ENCODE data around the gene GIPC3. TPM values are rescaled to one million over a fixed set of nuclear protein-coding genes. Genes with fewer than 3 reads are reported as not detected.
A peak's percentile ranks its signal among the peaks of the same experiment; 100 is the strongest.

Gene GIPC3
- total RNA-seq, 1 donor from 2014 or later: 0.31 TPM

DNA sequence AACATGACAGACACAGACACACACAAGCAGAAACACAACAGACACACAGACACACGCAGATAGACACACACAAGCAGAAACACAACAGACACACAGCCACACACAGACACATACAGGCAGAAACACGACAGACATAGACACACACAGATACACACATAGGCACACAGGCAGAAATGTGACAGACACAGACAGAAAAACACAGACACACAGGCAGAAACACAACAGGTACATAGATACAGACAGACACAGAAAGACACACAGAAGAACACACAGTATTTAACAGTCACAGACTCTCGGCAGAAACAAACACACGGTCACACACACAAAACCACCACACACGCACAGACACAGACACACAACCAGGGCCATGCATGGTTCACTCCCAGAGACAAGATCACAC, 20.5 kb downstream of the GIPC3 start:
- H3K27me3 Mint-ChIP-seq (ENCODE audit: insufficient read depth): peaks cover 2% of the 10 kb centered on the region
- H3K36me3 Mint-ChIP-seq (ENCODE audit: low read depth): peaks cover 2% of the 10 kb centered on the region
- H3K9me3 Mint-ChIP-seq: no peaks in the 10 kb centered on the region
- intact Hi-C loops (cut with micrococcal nuclease): no loop called here
- no peak overlapping the region for H3K4me3 Mint-ChIP-seq
- H3K4me1 Mint-ChIP-seq (ENCODE audit: low read depth): peaks cover 5% of the 10 kb centered on the region
- no peak overlapping the region for H3K27ac Mint-ChIP-seq
- no peak for DNase-seq (ENCODE audit: low spot score)

DNA sequence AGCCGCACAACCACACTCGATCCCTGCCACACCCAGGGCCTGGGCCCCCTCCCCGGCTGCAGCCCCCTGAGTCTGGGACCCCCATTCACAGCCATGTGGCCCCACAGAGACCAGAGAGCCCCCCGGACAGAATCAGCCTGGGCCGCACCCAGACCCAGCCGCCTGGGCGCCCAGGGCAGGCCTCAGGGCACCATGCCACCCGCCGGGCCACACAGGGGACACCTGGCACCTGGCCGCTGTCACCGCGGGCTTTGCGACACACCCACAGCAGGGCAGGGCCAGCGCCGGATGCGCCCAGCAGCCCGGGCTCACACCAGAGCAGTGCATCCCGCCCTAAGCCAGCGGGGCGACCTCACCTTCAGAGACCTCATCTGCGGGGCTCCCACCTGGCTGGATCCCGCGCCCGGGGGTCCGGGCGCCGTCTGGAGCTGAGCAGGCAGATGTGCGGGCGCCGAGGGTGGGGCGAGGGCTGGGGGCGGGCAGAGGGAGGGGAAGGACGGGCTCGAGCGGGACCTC, 21.0 kb downstream of the GIPC3 start:
- intact Hi-C loops (cut with micrococcal nuclease): no loop called here
- Mint-ChIP-seq H3K27me3 (ENCODE audit: insufficient read depth) (peaks cover 2% of the 10 kb centered on the region), H3K4me3 (no peak overlapping the region), H3K9me3 (no peaks in the 10 kb centered on the region), H3K4me1 (ENCODE audit: low read depth) (peaks cover 5% of the 10 kb centered on the region), H3K36me3 (ENCODE audit: low read depth) (peaks cover 2% of the 10 kb centered on the region), H3K27ac (no peak overlapping the region)
- no peak for DNase-seq (ENCODE audit: low spot score)

DNA sequence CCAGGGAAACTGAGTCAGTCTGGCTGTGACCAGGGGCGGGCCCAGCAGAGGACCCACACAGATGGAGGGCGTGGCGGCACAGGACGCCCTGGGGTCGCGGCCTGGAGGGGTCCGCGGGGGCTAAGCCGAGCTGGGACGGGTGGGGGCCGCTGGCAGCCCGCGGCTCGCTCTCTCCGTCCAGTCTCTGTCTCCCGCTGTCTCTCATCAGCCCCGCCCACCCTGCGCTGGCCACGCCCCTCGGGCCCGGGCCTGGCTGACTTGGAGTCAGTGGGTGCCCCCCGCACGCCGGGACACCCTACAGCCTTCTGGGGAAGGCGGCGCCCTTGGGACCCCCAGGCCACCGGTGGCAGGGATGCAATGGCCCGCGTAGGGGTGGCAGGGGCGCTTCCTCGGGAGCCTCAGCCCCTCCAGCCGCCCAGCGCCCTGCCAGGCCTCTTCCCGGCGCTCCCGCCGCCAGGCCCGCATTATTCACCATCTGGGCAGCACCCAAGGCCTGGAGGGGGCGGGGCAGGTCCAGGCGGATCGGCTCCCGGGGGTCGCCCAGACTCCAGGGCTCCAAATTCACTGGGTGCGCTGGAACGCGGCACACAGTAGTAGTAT, 21.5 kb downstream of the GIPC3 start, which contains the start of gene TBXA2R:
TSS of gene TBXA2R (minus strand) at position 186 of the 600 bp plus-strand sequence. CDS start 6,241 bp downstream, outside the sequence.
- peak; percentile 26 for DNase-seq (ENCODE audit: low spot score)
- H3K4me3 Mint-ChIP-seq: no peak within 1 kb of the TSS
- no peak within 1 kb of the TSS for H3K27ac Mint-ChIP-seq
- H3K4me1 Mint-ChIP-seq (ENCODE audit: low read depth): peaks cover 5% of the 10 kb centered on the region
- peaks cover 2% of the 10 kb centered on the region for H3K36me3 Mint-ChIP-seq (ENCODE audit: low read depth)
- H3K27me3 Mint-ChIP-seq (ENCODE audit: insufficient read depth): peaks cover 2% of the 10 kb centered on the region
- intact Hi-C loops (cut with micrococcal nuclease): no loop called here
- no peaks in the 10 kb centered on the region for H3K9me3 Mint-ChIP-seq

DNA sequence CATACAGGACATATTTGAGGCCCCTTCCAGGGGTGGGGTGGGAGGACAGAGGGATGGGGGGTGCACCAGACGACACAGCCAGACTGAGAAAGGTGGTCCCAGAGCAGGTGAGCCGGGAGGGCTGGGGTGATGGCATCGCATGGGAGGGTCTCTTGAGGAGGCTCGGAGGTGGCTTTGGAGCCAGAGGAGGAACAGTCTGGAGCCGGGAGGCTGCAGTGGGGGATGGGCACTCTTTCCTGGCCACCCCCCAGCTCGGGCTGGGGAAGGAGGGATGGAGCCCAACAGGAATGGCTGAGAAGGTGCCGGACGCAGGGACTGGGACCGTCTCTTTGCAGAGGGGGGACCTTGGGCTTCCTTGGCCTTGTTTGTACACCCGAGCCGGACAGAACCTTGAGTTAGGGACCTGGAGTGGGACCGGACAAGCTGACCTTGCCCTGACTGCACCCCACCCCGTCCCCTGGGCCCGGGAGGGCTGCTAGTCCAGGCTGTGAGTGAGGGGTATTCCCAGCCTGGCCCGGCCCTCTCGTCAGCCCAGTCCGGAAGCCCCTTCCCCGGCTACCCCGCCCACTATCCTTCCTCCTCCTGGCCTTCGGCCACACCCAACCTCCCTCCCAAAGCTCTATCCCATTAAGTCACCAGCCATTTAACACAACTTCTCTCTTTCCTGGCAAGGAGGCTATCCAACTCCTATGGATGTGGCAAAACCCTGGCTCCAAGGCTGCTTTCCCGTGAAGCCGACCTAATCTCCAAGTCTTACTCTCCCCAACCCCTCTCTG, 22.2 kb downstream of the GIPC3 start:
- no peak overlapping the region for H3K27ac Mint-ChIP-seq
- peak overlapping the region; percentile 34 for H3K4me3 Mint-ChIP-seq
- intact Hi-C loops (cut with micrococcal nuclease): no loop called here
- DNase-seq (ENCODE audit: low spot score): no peak
- peaks cover 2% of the 10 kb centered on the region for H3K27me3 Mint-ChIP-seq (ENCODE audit: insufficient read depth)
- no peaks in the 10 kb centered on the region for H3K9me3 Mint-ChIP-seq
- H3K36me3 Mint-ChIP-seq (ENCODE audit: low read depth): peaks cover 5% of the 10 kb centered on the region
- H3K4me1 Mint-ChIP-seq (ENCODE audit: low read depth): peaks cover 5% of the 10 kb centered on the region

DNA sequence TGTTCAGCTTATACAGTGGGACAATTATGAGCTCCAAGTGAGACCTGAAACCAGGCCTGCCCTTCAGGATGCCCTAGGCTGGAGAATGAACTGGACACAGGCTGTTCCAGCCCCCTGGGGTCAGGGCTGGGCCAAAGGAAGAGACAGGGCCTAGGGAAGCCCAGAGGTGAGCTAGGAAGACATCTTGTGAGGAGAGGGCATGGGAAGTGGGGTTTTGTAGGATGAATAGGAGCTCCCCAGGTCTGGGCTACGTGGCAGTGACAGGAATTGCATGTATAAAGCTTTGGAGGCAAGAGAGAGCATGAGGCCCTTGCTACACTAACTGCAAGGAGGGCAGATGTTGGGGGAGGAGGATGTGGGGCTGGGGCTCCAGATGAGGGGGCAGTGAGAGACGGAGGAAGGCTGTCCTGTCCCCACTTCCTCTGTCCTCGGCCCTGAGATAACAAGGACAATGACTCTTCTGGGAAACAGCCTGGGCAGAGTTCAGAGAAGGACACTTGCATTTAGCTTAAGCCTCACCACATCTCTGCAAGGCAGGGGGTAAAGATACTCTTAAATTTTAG, 22.9 kb downstream of the GIPC3 start:
- no peak overlapping the region for H3K27ac Mint-ChIP-seq
- H3K9me3 Mint-ChIP-seq: no peaks in the 10 kb centered on the region
- H3K27me3 Mint-ChIP-seq (ENCODE audit: insufficient read depth): peaks cover 2% of the 10 kb centered on the region
- H3K4me3 Mint-ChIP-seq: peak overlapping the region; percentile 34
- peaks cover 5% of the 10 kb centered on the region for H3K4me1 Mint-ChIP-seq (ENCODE audit: low read depth)
- intact Hi-C loops (cut with micrococcal nuclease): no loop called here
- H3K36me3 Mint-ChIP-seq (ENCODE audit: low read depth): peaks cover 5% of the 10 kb centered on the region
- DNase-seq (ENCODE audit: low spot score): no peak

DNA sequence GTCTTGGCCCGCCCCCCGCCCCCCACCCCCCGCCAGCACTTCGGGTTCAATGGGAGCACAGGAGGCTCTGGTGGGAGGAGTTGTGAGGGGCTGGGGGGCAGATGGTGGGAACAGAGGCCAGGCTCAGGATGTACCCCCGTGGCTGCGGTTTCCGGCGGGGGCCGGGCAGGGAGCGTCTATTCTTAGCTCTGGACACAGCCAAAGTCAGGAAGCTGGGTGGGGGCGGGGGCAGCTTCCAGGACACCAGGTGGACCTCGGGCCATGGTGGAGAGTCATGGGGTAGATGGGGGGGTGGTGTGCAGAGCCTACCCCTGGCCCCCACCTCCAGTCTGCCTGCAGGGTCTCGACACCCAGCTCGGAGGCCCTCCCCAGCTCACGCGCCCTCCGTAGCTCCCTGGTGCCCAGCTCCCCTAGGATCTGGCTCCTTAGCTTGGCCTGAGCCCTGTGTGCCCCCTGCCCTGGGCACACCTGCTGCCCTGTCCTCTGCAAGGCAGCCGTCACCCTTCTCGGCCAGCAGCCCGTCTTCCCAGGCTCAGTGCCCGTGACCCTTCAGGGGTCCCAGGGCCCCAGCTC, 23.6 kb downstream of the GIPC3 start:
- Mint-ChIP-seq H3K4me3 (no peak overlapping the region), H3K9me3 (no peaks in the 10 kb centered on the region), H3K4me1 (ENCODE audit: low read depth) (peaks cover 5% of the 10 kb centered on the region), H3K27me3 (ENCODE audit: insufficient read depth) (peaks cover 2% of the 10 kb centered on the region), H3K36me3 (ENCODE audit: low read depth) (peaks cover 5% of the 10 kb centered on the region), H3K27ac (no peak overlapping the region)
- DNase-seq (ENCODE audit: low spot score): no peak
- intact Hi-C loops (cut with micrococcal nuclease): no loop called here

DNA sequence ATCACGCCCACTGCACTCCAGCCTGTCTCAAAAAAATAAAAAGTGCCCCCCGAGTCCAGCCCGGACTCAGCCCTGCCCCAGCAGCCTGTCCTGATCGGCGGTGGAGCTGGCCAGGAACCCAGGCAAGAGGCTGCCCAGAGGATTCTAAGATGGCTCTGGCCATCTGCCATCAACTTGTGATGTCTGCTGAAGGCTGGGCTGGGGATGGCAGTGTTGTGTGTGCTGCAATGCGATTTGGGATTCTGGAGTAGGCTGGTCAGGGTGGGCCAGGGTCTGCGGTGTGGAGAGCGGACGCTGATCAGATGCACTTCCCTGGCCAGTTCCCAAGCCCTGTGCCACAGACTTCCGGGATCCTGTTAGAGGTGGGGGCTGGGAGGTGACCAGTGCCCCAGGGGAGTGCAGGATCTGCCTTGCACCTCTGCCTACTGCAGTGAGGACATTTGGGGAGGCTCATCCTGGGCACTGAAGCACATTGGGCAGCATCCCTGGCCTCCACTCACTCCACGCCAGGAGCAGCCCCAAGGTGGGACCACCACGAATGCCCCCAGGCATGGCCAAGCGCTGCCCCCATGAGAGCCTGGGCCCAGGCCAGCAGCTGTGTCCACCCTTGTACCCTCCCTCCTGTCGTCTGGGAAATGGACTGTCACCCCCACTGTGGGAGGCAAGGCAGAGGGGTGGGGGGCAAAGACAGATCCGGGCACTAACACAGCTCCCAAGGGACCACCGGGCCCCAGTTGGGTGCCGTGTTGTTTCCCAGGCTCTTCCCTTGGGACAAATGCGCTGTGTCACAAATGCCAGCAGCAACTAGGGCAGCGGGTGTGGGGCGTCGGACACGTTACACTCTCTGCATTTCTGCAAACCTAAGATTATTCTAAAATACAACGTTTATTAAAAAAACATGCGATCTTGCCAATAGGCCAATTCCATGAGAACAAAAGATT, 24.8 kb downstream of the GIPC3 start:
- H3K9me3 Mint-ChIP-seq: no peaks in the 10 kb centered on the region
- intact Hi-C loops (cut with micrococcal nuclease): no loop called here
- no peak overlapping the region for H3K27ac Mint-ChIP-seq
- H3K36me3 Mint-ChIP-seq (ENCODE audit: low read depth): peaks cover 5% of the 10 kb centered on the region
- H3K4me1 Mint-ChIP-seq (ENCODE audit: low read depth): peaks cover 5% of the 10 kb centered on the region
- peaks cover 2% of the 10 kb centered on the region for H3K27me3 Mint-ChIP-seq (ENCODE audit: insufficient read depth)
- no peak for DNase-seq (ENCODE audit: low spot score)
- H3K4me3 Mint-ChIP-seq: no peak overlapping the region

DNA sequence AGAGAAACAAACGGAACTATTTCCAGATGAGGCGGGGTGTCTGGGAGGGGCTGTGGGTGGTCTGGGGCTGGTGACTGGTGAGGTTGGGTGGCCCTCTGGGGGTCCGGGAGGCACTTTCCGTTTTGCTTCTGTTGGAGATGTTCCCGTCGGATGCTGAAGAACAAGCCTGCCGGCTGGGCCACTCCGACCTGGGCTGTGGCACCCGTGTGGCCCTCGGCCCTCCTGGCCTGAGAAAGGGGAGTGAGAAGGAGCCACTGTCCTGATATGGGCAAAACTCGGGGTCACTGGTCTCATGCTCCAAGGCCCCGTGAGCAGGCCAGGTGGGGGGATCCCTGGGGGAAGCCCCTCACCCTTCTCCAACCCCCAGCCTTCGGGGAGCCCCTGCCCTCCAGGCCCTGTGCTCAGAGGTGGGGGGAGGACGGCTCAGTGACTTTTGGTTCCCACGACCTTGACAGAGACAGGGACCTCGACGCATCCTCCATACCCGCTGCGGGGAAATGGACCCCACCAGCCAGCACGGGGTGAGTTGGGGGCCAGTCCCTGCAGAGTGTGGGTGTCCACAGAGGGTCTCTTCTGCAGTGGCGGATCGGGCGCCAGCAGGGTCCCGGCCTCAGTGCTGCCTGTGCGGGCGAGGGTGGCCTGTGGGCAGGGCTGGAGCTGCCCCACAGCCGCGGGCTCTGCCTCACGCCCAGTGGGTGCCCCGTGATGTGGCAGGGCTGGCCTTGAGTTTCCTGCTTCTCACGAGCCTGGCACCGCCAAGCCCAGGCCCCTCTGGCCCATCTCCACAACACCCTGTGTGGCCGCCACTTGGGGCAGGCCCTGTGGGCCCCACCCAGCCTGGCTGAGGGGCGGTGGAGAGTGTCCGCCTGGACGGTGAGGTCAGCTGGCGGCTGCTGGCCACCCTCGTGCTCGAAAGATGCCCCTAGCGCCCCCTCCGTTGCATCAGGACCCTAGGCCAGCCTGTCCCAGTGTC, 25.8 kb downstream of the GIPC3 start:
- DNase-seq (ENCODE audit: low spot score): no peak
- Mint-ChIP-seq H3K36me3 (ENCODE audit: low read depth) (peaks cover 5% of the 10 kb centered on the region), H3K4me1 (ENCODE audit: low read depth) (peaks cover 5% of the 10 kb centered on the region), H3K27ac (no peak overlapping the region), H3K27me3 (ENCODE audit: insufficient read depth) (peaks cover 2% of the 10 kb centered on the region), H3K4me3 (no peak overlapping the region), H3K9me3 (no peaks in the 10 kb centered on the region)
- intact Hi-C loops (cut with micrococcal nuclease): no loop called here

DNA sequence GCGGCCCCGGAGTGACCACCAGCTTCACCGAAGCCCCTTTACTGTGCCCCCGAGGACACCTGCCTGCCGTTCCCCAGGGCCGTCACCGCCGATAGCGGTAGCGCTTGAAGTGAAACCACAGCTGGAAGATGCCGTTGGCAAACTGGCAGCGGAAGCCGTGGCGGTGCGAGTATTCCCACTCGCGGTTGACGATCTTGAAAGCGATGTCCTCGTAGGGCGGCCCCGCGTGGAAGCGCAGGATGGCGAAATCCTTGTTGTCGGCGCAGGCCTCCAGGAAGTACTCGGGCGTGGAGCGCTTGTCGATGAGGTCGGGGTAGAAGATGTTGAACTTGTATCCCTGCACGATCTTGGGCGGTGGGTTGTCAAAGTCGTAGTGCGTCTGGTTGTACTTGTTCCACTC, 26.6 kb downstream of the GIPC3 start:
- Mint-ChIP-seq H3K36me3 (ENCODE audit: low read depth) (peaks cover 5% of the 10 kb centered on the region), H3K27ac (no peak overlapping the region), H3K4me1 (ENCODE audit: low read depth) (peaks cover 5% of the 10 kb centered on the region), H3K4me3 (no peak overlapping the region), H3K27me3 (ENCODE audit: insufficient read depth) (peaks cover 2% of the 10 kb centered on the region), H3K9me3 (no peaks in the 10 kb centered on the region)
- intact Hi-C loops (cut with micrococcal nuclease): no loop called here
- no peak for DNase-seq (ENCODE audit: low spot score)

DNA sequence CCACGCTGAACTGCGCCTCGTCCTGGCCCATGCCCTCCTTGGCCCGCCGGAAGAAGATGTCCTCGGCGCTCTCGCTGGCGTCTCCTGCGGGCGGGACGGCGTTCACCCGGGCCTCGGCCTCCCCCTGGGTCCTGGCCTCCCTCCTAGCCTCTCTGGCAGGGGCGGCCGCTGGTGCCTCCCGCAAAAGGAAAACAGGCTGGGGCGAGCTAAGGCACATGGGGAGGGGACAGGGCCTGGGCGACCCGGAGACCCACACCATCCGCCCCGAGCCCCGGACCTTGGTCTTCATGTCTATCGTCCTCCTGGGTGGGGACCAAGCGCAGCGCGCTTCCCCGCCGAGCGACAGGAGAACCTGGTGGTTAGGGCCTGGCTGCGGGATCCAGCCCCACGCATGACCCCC, 27.1 kb downstream of the GIPC3 start:
- intact Hi-C loops (cut with micrococcal nuclease): no loop called here
- peaks cover 7% of the 10 kb centered on the region for H3K4me1 Mint-ChIP-seq (ENCODE audit: low read depth)

DNA sequence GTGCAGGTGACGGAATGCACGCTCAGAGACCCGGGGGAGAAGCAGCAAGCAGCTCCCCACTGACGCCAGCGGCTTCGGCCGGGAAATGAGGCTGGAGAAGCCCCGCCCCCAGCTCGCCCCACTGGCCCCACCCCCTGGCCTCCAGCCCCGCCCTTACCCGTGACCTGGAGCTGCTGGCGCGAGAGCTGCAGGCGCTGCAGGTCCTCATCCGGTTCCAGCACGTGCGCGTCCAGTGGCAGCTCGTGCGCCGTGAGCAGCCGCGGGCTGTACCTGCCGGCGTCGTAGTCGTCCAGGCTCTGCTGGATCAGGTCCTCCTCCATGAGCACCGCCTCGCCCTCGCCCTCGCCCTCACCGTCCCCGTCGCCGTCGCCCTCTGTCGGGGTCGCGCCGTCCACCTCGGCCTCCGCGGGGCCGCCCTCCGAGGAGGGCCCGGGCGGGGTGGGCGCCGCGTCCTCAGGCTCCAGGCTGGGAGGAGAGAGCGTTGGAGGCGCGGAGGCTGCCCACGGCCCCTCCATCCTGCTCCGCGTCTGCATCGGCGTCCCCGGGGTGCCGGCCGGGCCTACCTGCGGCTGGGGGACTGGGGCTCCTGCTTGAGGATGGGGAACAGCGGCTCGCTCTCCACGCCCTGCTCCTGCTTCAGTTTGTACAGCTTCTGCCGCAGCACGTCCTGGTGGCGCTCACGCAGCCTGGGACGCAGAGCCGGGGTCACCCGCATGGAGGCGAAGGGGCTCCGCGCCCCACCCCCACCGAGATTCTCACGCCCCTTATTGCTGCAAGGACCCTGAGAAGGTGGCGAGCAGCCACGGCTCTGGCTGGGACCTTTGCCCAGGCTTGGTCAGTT, 27.8 kb downstream of the GIPC3 start:
- Mint-ChIP-seq H3K4me1 (ENCODE audit: low read depth) (peaks cover 9% of the 10 kb centered on the region), H3K4me3 (no peak overlapping the region), H3K36me3 (ENCODE audit: low read depth) (peaks cover 3% of the 10 kb centered on the region), H3K27me3 (ENCODE audit: insufficient read depth) (no peaks in the 10 kb centered on the region), H3K27ac (no peak overlapping the region), H3K9me3 (no peaks in the 10 kb centered on the region)
- DNase-seq (ENCODE audit: low spot score): no peak
- intact Hi-C loops (cut with micrococcal nuclease): no loop called here

More for the DNA sequence above, 27.1 kb downstream of the GIPC3 start:
- no peaks in the 10 kb centered on the region for H3K27me3 Mint-ChIP-seq (ENCODE audit: insufficient read depth)
- H3K9me3 Mint-ChIP-seq: no peaks in the 10 kb centered on the region
- H3K27ac Mint-ChIP-seq: no peak overlapping the region
- no peak overlapping the region for H3K4me3 Mint-ChIP-seq
- H3K36me3 Mint-ChIP-seq (ENCODE audit: low read depth): peaks cover 5% of the 10 kb centered on the region
- no peak for DNase-seq (ENCODE audit: low spot score)
